ENCODE measurements around the gene JOSD2. TPM values are rescaled to one million over a fixed set of nuclear protein-coding genes. Genes with fewer than 3 reads are reported as not detected.

JOSD2 gene
- total RNA-seq, 1 experiment from 2014 or later, result 26.2 TPM

- DNase-seq (ENCODE audit: low read depth), result no peak
These were observed 14.6 kb downstream of the JOSD2 start for GRCh38 chr19:50496189-50497021.

GRCh38 chr19:50495020-50495531, 15.9 kb downstream of the JOSD2 start:
- DNase-seq (ENCODE audit: low read depth), result no peak

- no peak for DNase-seq (ENCODE audit: low read depth)
These were observed 16.6 kb downstream of the JOSD2 start for GRCh38 chr19:50494186-50495019.

GRCh38 chr19:50493171-50493570, 17.8 kb downstream of the JOSD2 start:
- no peak for DNase-seq (ENCODE audit: low read depth)

- DNase-seq (ENCODE audit: low read depth), result no peak
These were observed 18.5 kb downstream of the JOSD2 start for GRCh38 chr19:50492303-50493052.

GRCh38 chr19:50490991-50491472, 20.0 kb downstream of the JOSD2 start:
- DNase-seq (ENCODE audit: low read depth), result no peak

- no peak for DNase-seq (ENCODE audit: low read depth)
These were observed 20.6 kb downstream of the JOSD2 start for GRCh38 chr19:50490411-50490811.

GRCh38 chr19:50489461-50490011, 21.5 kb downstream of the JOSD2 start:
- no peak for DNase-seq (ENCODE audit: low read depth)

- no peak for DNase-seq (ENCODE audit: low read depth)
These were observed 22.4 kb downstream of the JOSD2 start for GRCh38 chr19:50488389-50489194.

- peak; percentile 48 for DNase-seq (ENCODE audit: low read depth)
These were observed 24.0 kb downstream of the JOSD2 start for GRCh38 chr19:50486823-50487515.

GRCh38 chr19:50485284-50485955, 25.6 kb downstream of the JOSD2 start:
- no peak for DNase-seq (ENCODE audit: low read depth)

GRCh38 chr19:50482916-50483315, 28.1 kb downstream of the JOSD2 start:
- DNase-seq (ENCODE audit: low read depth), result no peak

- DNase-seq (ENCODE audit: low read depth), result no peak
These were observed 28.6 kb downstream of the JOSD2 start for GRCh38 chr19:50482271-50482855.

- DNase-seq (ENCODE audit: low read depth), result no peak
These were observed 29.4 kb downstream of the JOSD2 start for GRCh38 chr19:50481351-50482149.

- no peak for DNase-seq (ENCODE audit: low read depth)
These were observed 30.5 kb downstream of the JOSD2 start for GRCh38 chr19:50480281-50481111.

GRCh38 chr19:50479761-50480251, 31.2 kb downstream of the JOSD2 start:
- DNase-seq (ENCODE audit: low read depth), result no peak
